H1 (cell line): ENCODE data around the gene CACNA1D. TPM values are rescaled to one million over a fixed set of nuclear protein-coding genes. Genes with fewer than 3 reads are reported as not detected.

Source experiments
- ATF2 ChIP-seq: IDR thresholded peaks from 2 replicates; pipeline ENCODE4 v1.6.1; 2012; ENCODE audit warnings: low read length, inconsistent platforms
- CHD1 ChIP-seq: IDR thresholded peaks from 2 replicates; pipeline ENCODE4 v1.6.1; 2012; ENCODE audit warnings: low read depth, low read length, improper control_type of control experiment
- CHD7 ChIP-seq: fragments of 300-600 bp; sonication (generic); IDR thresholded peaks from 2 replicates; pipeline ENCODE4 v1.7.1; 2012; ENCODE audit warnings: low read length, moderate library complexity, mild to moderate bottlenecking, inconsistent platforms; ENCODE audit not compliant: insufficient replicate concordance
- EP300 ChIP-seq, 2 experiments: IDR thresholded peaks; 1 replicate in 1 of 2; 2 replicates in 1 of 2; pipeline ENCODE4 v1.6.1; 2011 to 2012; ENCODE audit warnings: low read depth in 2 of 2, low read length in 2 of 2, mild to moderate bottlenecking in 2 of 2, borderline replicate concordance in 1 of 2, inconsistent platforms in 1 of 2, moderate library complexity in 1 of 2
- HDAC6 ChIP-seq: IDR thresholded peaks from one replicate; pipeline ENCODE4 v1.7.1; 2012; ENCODE audit warnings: low read depth, mild to moderate bottlenecking, inconsistent platforms, low read length, moderate library complexity
- JUND ChIP-seq: IDR thresholded peaks from 2 replicates; pipeline ENCODE4 v1.6.1; 2011; ENCODE audit warnings: mild to moderate bottlenecking, improper control_type of control experiment, low read length
- POLR2A ChIP-seq, 2 experiments: IDR thresholded peaks; 1 replicate in 1 of 2; 2 replicates in 1 of 2; pipeline ENCODE4 v1.6.1; 2011; ENCODE audit warnings: low read depth in 2 of 2, low read length in 2 of 2, mild to moderate bottlenecking in 2 of 2; ENCODE audit errors: control extremely low read depth in 1 of 2
- SUZ12 ChIP-seq: fragments of 200-600 bp; sonication (generic); IDR thresholded peaks from 2 replicates; pipeline ENCODE4 v1.6.1; 2012; ENCODE audit warnings: mild to moderate bottlenecking, inconsistent platforms, low read length, moderate library complexity, mixed read lengths
- TBP ChIP-seq: IDR thresholded peaks from 2 replicates; pipeline ENCODE4 v1.6.1; 2011; ENCODE audit warnings: low read depth, low read length, improper control_type of control experiment
- polyA plus RNA-seq, 7 experiments: library from polyadenylated mRNA; depleted of rRNA in 3 of 7; stranded (reverse) in 5 of 7; unstranded in 2 of 7; fragments of >200 nt in 5 of 7; fragments of 200-250 nt in 2 of 7; gene quantifications; 1 replicate in 5 of 7; 2 replicates in 1 of 7; 4 replicates in 1 of 7; pipeline versions ENCODE4 v1.2.1 to v1.2.3, GENCODE V29; 2011 to 2013; ENCODE audit warnings: missing spikeins in 2 of 7, mixed read lengths in 2 of 7
- total RNA-seq: library from RNA; stranded (reverse); fragmentation: NEBNext Ultra II Directional; extraction: Animal tissue kit (Norgen Biotek cat#: 25700); gene quantifications from 2 replicates; pipeline ENCODE4 v1.2.1, GENCODE V29; 2021

The CACNA1D gene
- total and polyA plus RNA-seq, 2 of the 8 experiments (the other 6 are each of a cell fraction or from before 2014, with no cell fraction given): 2.0 to 2.9 TPM

- TF ChIP-seq CHD7 (no peak), HDAC6 (no peak), EP300 (IDR thresholded peaks at IDR 0.05; ENCODE audit: borderline replicate concordance in 1 of 2, low read depth in 2 of 2, low read length in 2 of 2) (no peak), CHD1 (no peak), ATF2 (no peak), POLR2A (IDR thresholded peaks at IDR 0.05; ENCODE audit: control extremely low read depth in 1 of 2, low read depth in 2 of 2, low read length in 2 of 2) (no peak), TBP (no peak), JUND (no peak), SUZ12 (no peak)
Measured at GRCh38 chr3:53815067-53815466, 320.7 kb downstream of the CACNA1D start (continued).
